K562 (cell line): Measurements from ENCODE around the gene RAB5A. TPM values are rescaled to one million over a fixed set of nuclear protein-coding genes. Genes with fewer than 3 reads are reported as not detected.
A peak's percentile ranks its signal among the peaks of the same experiment; 100 is the strongest.

ENCODE experiments used
- CBX3 ChIP-seq, 2 experiments: IDR thresholded peaks; 1 replicate in 1 of 2; 2 replicates in 1 of 2; pipeline ENCODE4 v1.6.1; 2012; ENCODE audit warnings: inconsistent platforms in 2 of 2, low read length in 2 of 2, borderline replicate concordance in 1 of 2, control low read depth in 1 of 2
- ESRRA ChIP-seq: fragments of 450-650 bp; IDR thresholded peaks from 2 replicates; pipeline ENCODE4 v1.6.1; 2014; ENCODE audit warnings: low read depth, mild to moderate bottlenecking, moderate library complexity, borderline replicate concordance
- NCOR1 ChIP-seq: fragments of 450-650 bp; IDR thresholded peaks from 2 replicates; pipeline ENCODE4 v1.6.1; 2016; ENCODE audit warnings: mild to moderate bottlenecking, moderate library complexity
- PRDM10 ChIP-seq: fragments of 450-650 bp; IDR thresholded peaks from 2 replicates; pipeline ENCODE4 v1.6.1; 2018; ENCODE audit not compliant: partially characterized antibody
- RBM34 ChIP-seq: fragments of 200-400 bp; formaldehyde crosslinking; IDR thresholded peaks from 2 replicates; pipeline ENCODE4 v1.6.1; 2018; ENCODE audit warnings: low read length, borderline replicate concordance; ENCODE audit not compliant: insufficient read depth
- RCOR1 ChIP-seq, 2 experiments: IDR thresholded peaks; 2 replicates each; pipeline ENCODE4 v1.6.1; 2012; ENCODE audit warnings: low read depth in 2 of 2, low read length in 2 of 2, borderline replicate concordance in 1 of 2, improper control_type of control experiment in 1 of 2
- SIN3B ChIP-seq: fragments of 450-650 bp; IDR thresholded peaks from 2 replicates; pipeline ENCODE4 v1.6.1; 2017; ENCODE audit warnings: low read depth, mild to moderate bottlenecking, moderate library complexity
- SRF ChIP-seq, 2 experiments: fragments of 250-450, 450-650 bp in 1 of 2; sonication (Bioruptor Pico) in 1 of 2; sonication (generic) in 1 of 2; formaldehyde crosslinking; IDR thresholded peaks; 2 replicates each; pipeline versions ENCODE4 v1.5.0 to v1.5.1; 2020 to 2022; ENCODE audit warnings: mild to moderate bottlenecking in 1 of 2, missing genetic modification reagents in 1 of 2
- ZBTB40 ChIP-seq, 2 experiments: fragments of 450-650 bp in 1 of 2; sonication (generic) in 1 of 2; formaldehyde crosslinking in 1 of 2; IDR thresholded peaks; 2 replicates each; pipeline versions ENCODE4 v1.7.1 to v1.9.0; 2016 to 2022; ENCODE audit warnings: inconsistent platforms in 1 of 2, mild to moderate bottlenecking in 1 of 2, missing genetic modification reagents in 1 of 2
- ZNF778 ChIP-seq: fragments of 450-650 bp; formaldehyde crosslinking; IDR thresholded peaks from 2 replicates; pipeline ENCODE4 v1.4.0; 2020; ENCODE audit warnings: mild to moderate bottlenecking, moderate library complexity
- ZNF785 ChIP-seq: fragments of 250-450 bp; sonication (Bioruptor Pico); IDR thresholded peaks from 2 replicates; pipeline ENCODE4 v1.4.0; 2020; ENCODE audit warnings: mild to moderate bottlenecking
- polyA plus RNA-seq, 8 experiments: library from polyadenylated mRNA; depleted of rRNA in 4 of 8; stranded (reverse) in 5 of 8; unstranded in 3 of 8; fragments of >200 nt; fragmentation: Nextera tagmentation in 2 of 8; fragmentation: Illumina TruSeq in 1 of 8; extraction: Ambion mirVana in 2 of 8; extraction: Trizol in 1 of 8; gene quantifications; 2 replicates each; pipeline versions ENCODE4 v1.2.1 to v1.2.3, GENCODE V29; 2011 to 2014; ENCODE audit warnings: inconsistent platforms in 1 of 8, missing spikeins in 1 of 8
- total RNA-seq, 7 experiments: library from RNA; depleted of rRNA in 6 of 7; stranded (reverse); fragments of >200 nt in 6 of 7; fragmentation: Illumina TruSeq in 2 of 7; extraction: Trizol in 2 of 7; gene quantifications; 2 replicates each; pipeline versions ENCODE4 v1.2.1 to v1.2.3, GENCODE V29; 2011 to 2021; ENCODE audit warnings: low replicate concordance in 1 of 7
- TF ChIP-seq, protein P1 (sequence below): fragments of 450-650 bp; IDR thresholded peaks from 2 replicates; pipeline ENCODE4 v1.6.1; 2016; ENCODE audit warnings: missing biosample characterization, missing genetic modification characterization
- TF ChIP-seq, protein P2 (sequence below): sonication (generic); formaldehyde crosslinking; IDR thresholded peaks from 2 replicates; pipeline ENCODE4 v1.8.0; 2022; ENCODE audit warnings: mild to moderate bottlenecking, missing genetic modification reagents

Gene RAB5A
- total and polyA plus RNA-seq, 9 of the 15 experiments (the other 6 are each of a cell fraction or from before 2014, with no cell fraction given) = 28.3 to 64.2 (median 49.0) TPM

DNA sequence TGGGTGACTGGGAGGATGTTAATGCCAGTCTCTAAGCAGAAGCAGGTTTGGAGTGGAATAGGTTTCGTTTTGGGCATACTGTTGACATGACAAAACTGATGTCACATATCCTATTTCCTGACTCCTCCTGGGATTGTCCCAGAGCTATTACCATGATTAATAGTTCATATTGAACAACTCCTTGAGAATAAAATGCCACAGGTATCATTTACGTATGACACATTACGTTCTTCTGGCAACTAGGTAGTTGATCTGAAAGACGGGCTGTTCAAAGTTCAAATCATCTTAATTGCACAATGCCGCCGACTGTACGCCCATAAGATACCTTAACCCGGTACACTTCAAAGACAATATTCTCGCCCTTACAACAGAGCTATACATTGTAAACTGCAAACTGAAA lies 1.4 kb upstream of the RAB5A start (continued):
- TF ChIP-seq, protein P1, sequence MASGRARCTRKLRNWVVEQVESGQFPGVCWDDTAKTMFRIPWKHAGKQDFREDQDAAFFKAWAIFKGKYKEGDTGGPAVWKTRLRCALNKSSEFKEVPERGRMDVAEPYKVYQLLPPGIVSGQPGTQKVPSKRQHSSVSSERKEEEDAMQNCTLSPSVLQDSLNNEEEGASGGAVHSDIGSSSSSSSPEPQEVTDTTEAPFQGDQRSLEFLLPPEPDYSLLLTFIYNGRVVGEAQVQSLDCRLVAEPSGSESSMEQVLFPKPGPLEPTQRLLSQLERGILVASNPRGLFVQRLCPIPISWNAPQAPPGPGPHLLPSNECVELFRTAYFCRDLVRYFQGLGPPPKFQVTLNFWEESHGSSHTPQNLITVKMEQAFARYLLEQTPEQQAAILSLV (tag) = 0 out of 2 replicates have a peak, but pooled peaks have one; percentile 8
- TF ChIP-seq ZNF785 (CRISPR knock-in tag) (no peak), ZNF778 (CRISPR knock-in tag) (no peak), CBX3 (IDR thresholded peaks at IDR 0.05; ENCODE audit: borderline replicate concordance in 1 of 2, low read length in 2 of 2) (0 out of 3 replicates have a peak, but pooled peaks of 1 of the 2 experiments have one; percentile 23), ZBTB40 (IDR thresholded peaks at IDR 0.05) (no peak), ZBTB40 (CRISPR knock-in tag; IDR thresholded peaks at IDR 0.05) (no peak), RCOR1 (IDR thresholded peaks at IDR 0.05; ENCODE audit: borderline replicate concordance in 1 of 2, low read depth in 2 of 2, low read length in 2 of 2) (no peak), SIN3B (no peak), ESRRA (no peak), NCOR1 (no peak), PRDM10 (no peak), RBM34 (no peak), SRF (CRISPR knock-in tag; IDR thresholded peaks at IDR 0.05) (0 out of 4 replicates have a peak, but pooled peaks of 1 of the 2 experiments have one; percentile 6)
- TF ChIP-seq, protein P2, sequence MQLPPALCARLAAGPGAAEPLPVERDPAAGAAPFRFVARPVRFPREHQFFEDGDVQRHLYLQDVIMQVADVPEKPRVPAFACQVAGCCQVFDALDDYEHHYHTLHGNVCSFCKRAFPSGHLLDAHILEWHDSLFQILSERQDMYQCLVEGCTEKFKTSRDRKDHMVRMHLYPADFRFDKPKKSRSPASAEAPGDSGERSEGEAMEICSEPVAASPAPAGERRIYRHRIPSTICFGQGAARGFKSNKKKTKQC (CRISPR knock-in tag) = no peak
